HepG2 (cell line): ENCODE data around the gene CHD2. TPM values are rescaled to one million over a fixed set of nuclear protein-coding genes. Genes with fewer than 3 reads are reported as not detected.

Source experiments
- ATAC-seq: fragments of 200-7000 bp; cut with Tn5 transposase; 3 replicates; pipeline ENCODE4 v1.9.1; 2020; ENCODE audit warnings: mild to moderate bottlenecking, moderate library complexity
- BruUV-seq: library from RNA; stranded (reverse); fragments of 400-500 nt; replicated peaks from 2 replicates; lab custom pipeline; 2021; lab: Mats Ljungman, UMichigan
- CTCF ChIA-PET: fragments of 300-600 bp; formaldehyde crosslinking; extraction: SDS; loops from one replicate; lab custom pipeline; 2021; ENCODE audit warnings: low total read pairs, inconsistent platforms, low intra/inter-chr PET ratio; lab: Yijun Ruan, JAX
- POLR2A ChIA-PET: fragments of 350-600 bp; sonication (Branson Sonifier 250); formaldehyde crosslinking; loops from one replicate; lab custom pipeline; 2020; ENCODE audit warnings: antibody characterized with exemption, inconsistent platforms; lab: Yijun Ruan, JAX
- DNase-seq: peaks from one replicate; pipeline ENCODE4 v3.0.0-alpha.2; 2015; ENCODE audit warnings: low spot score
- FAIRE-seq: peaks from 3 replicates; lab custom pipeline; 2011; peaks lifted over from hg19 to GRCh38; lab: Jason Lieb, UNC
- H2AFZ ChIP-seq: one replicate; pipeline ENCODE4 v1.6.1; 2011; ENCODE audit warnings: low read length, inconsistent platforms
- H3K27ac ChIP-seq: fragments of 300-600 bp; 3 replicates; pipeline ENCODE4 v1.8.0; 2011; ENCODE audit warnings: mixed run types, mild to moderate bottlenecking, mixed read lengths, low read length, inconsistent platforms; ENCODE audit not compliant: insufficient read depth; ENCODE audit errors: extremely low read length
- H3K27me3 ChIP-seq, 2 experiments: fragments of 200-600 bp in 1 of 2; 2 replicates in 1 of 2; 3 replicates in 1 of 2; pipeline versions ENCODE4 v1.6.0 to v1.8.0; 2011; ENCODE audit warnings: low read length in 2 of 2, mild to moderate bottlenecking in 2 of 2, moderate library complexity in 2 of 2, inconsistent platforms in 1 of 2; ENCODE audit not compliant: insufficient read depth in 2 of 2, control insufficient read depth in 1 of 2
- H3K36me3 ChIP-seq, 2 experiments: fragments of 200-600 bp in 1 of 2; replicated peaks in 1 of 2; 2 replicates in 1 of 2; 3 replicates in 1 of 2; pipeline versions ENCODE4 v1.5.1 to v1.8.0; 2011; ENCODE audit warnings: low read length in 2 of 2, inconsistent platforms in 1 of 2; ENCODE audit not compliant: insufficient read depth in 2 of 2, control insufficient read depth in 1 of 2
- H3K4me1 ChIP-seq: 2 replicates; pipeline ENCODE4 v1.5.1; 2012; ENCODE audit warnings: low read length, inconsistent platforms; ENCODE audit not compliant: insufficient read depth
- H3K4me2 ChIP-seq: 2 replicates; pipeline ENCODE4 v1.6.0; 2011; ENCODE audit warnings: low read depth, low read length, inconsistent platforms
- H3K4me3 ChIP-seq, 3 experiments: fragments of 200-600 bp in 1 of 3; sonication (generic), shearing (Covaris generic) in 1 of 3; replicated peaks in 1 of 3; 2 replicates each; pipeline ENCODE4 v1.5.1; 2011 to 2016; ENCODE audit warnings: low read length in 3 of 3, inconsistent platforms in 2 of 3, low read depth in 2 of 3, mild to moderate bottlenecking in 2 of 3, control low read depth in 1 of 3, mixed read lengths in 1 of 3; ENCODE audit not compliant: insufficient read depth in 1 of 3
- H3K79me2 ChIP-seq: one replicate; pipeline ENCODE4 v1.6.1; 2011; ENCODE audit warnings: low read length, inconsistent platforms; ENCODE audit not compliant: insufficient read depth
- H3K9ac ChIP-seq: 2 replicates; pipeline ENCODE4 v1.6.0; 2011; ENCODE audit warnings: mild to moderate bottlenecking, low read depth, low read length, inconsistent platforms; ENCODE audit not compliant: insufficient read depth
- H3K9me3 ChIP-seq: 2 replicates; pipeline ENCODE4 v1.5.1; 2012; ENCODE audit warnings: mild to moderate bottlenecking, low read length
- H4K20me1 ChIP-seq: 2 replicates; pipeline ENCODE4 v1.6.0; 2011; ENCODE audit warnings: inconsistent platforms, mild to moderate bottlenecking, low read length, moderate library complexity; ENCODE audit not compliant: insufficient read depth
- IKZF1 ChIP-seq: fragments of 450-650 bp; IDR thresholded peaks from 2 replicates; pipeline ENCODE4 v1.7.1; 2016
- IRF9 ChIP-seq: sonication (generic); formaldehyde crosslinking; IDR thresholded peaks from 2 replicates; pipeline ENCODE4 v1.8.0; 2022; ENCODE audit warnings: missing genetic modification reagents, mild to moderate bottlenecking, borderline replicate concordance
- KMT2A ChIP-seq: sonication (generic); formaldehyde crosslinking; IDR thresholded peaks from 2 replicates; pipeline ENCODE4 v1.4.0; 2020; ENCODE audit warnings: missing genetic modification reagents
- MAZ ChIP-seq, 2 experiments: sonication (generic) in 1 of 2; formaldehyde crosslinking in 1 of 2; IDR thresholded peaks; 2 replicates each; pipeline versions ENCODE4 v1.5.0 to v1.6.1; 2012 to 2020; ENCODE audit warnings: low read depth in 2 of 2, mild to moderate bottlenecking in 2 of 2, borderline replicate concordance in 1 of 2, improper control_type of control experiment in 1 of 2, low read length in 1 of 2, missing genetic modification reagents in 1 of 2, moderate library complexity in 1 of 2
- NCOA1 ChIP-seq: sonication (generic); formaldehyde crosslinking; IDR thresholded peaks from 2 replicates; pipeline ENCODE4 v1.9.0; 2021; ENCODE audit warnings: missing genetic modification reagents
- POGK ChIP-seq: sonication (generic); formaldehyde crosslinking; conservative IDR thresholded peaks from 2 replicates; pipeline ENCODE4 v1.8.0; 2022; ENCODE audit warnings: mild to moderate bottlenecking, moderate library complexity, missing genetic modification reagents
- PRDM4 ChIP-seq: sonication (generic); formaldehyde crosslinking; IDR thresholded peaks from 2 replicates; pipeline ENCODE4 v1.9.0; 2021; ENCODE audit warnings: missing genetic modification reagents, borderline replicate concordance
- SSRP1 ChIP-seq: IDR thresholded peaks from 2 replicates; pipeline ENCODE4 v1.6.1; 2016; ENCODE audit warnings: control low read depth
- TAF1 ChIP-seq: sonication (generic); formaldehyde crosslinking; IDR thresholded peaks from 2 replicates; pipeline ENCODE4 v1.4.0; 2020; ENCODE audit warnings: missing genetic modification reagents
- XBP1 ChIP-seq: sonication (generic); formaldehyde crosslinking; IDR thresholded peaks from 2 replicates; pipeline ENCODE4 v1.5.0; 2020; ENCODE audit warnings: missing genetic modification reagents
- ZBTB7A ChIP-seq: sonication (generic); formaldehyde crosslinking; IDR thresholded peaks from 2 replicates; pipeline ENCODE4 v1.8.0; 2022; ENCODE audit warnings: mild to moderate bottlenecking, missing genetic modification reagents
- ZFYVE20 ChIP-seq: sonication (generic); formaldehyde crosslinking; IDR thresholded peaks from 2 replicates; pipeline ENCODE4 v1.8.0; 2023; ENCODE audit warnings: low read depth, mild to moderate bottlenecking, moderate library complexity, missing genetic modification reagents, borderline replicate concordance
- ZNF12 ChIP-seq: sonication (generic); formaldehyde crosslinking; IDR thresholded peaks from 2 replicates; pipeline ENCODE4 v1.5.0; 2020; ENCODE audit warnings: missing genetic modification reagents
- ZNF230 ChIP-seq: sonication (generic); formaldehyde crosslinking; IDR thresholded peaks from 2 replicates; pipeline ENCODE4 v1.4.0; 2020; ENCODE audit warnings: mild to moderate bottlenecking, missing genetic modification reagents
- ZNF33B ChIP-seq: sonication (generic); formaldehyde crosslinking; IDR thresholded peaks from 2 replicates; pipeline ENCODE4 v1.5.1; 2020; ENCODE audit warnings: mild to moderate bottlenecking, missing genetic modification reagents
- ZNF512 ChIP-seq: sonication (generic); formaldehyde crosslinking; IDR thresholded peaks from 2 replicates; pipeline ENCODE4 v1.4.0; 2020; ENCODE audit warnings: mild to moderate bottlenecking, missing genetic modification reagents
- ZNF7 ChIP-seq: IDR thresholded peaks from 2 replicates; pipeline ENCODE4 v1.6.1; 2016; ENCODE audit warnings: missing biosample characterization, missing genetic modification reagents
- ZNF768 ChIP-seq: sonication (generic); formaldehyde crosslinking; IDR thresholded peaks from 2 replicates; pipeline ENCODE4 v1.4.0; 2020; ENCODE audit warnings: missing genetic modification reagents
- ZNF781 ChIP-seq: sonication (generic); formaldehyde crosslinking; IDR thresholded peaks from 2 replicates; pipeline ENCODE4 v1.5.1; 2020; ENCODE audit warnings: borderline replicate concordance, mild to moderate bottlenecking, missing genetic modification reagents; ENCODE audit errors: not compliant biosample characterization
- in situ Hi-C: cut with HindIII; loops from 2 replicates; pipeline ENCODE4 v1.10.0; 2017; ENCODE audit warnings: low pct_unique_long_range_greater_than_20kb; ENCODE audit not compliant: extremely low pct_ligation_motif_present
- intact Hi-C: fragments of 100-400 bp; cut with micrococcal nuclease; formaldehyde crosslinking; loops from one replicate; pipeline ENCODE4 v1.10.0; 2022; ENCODE audit not compliant: unreplicated experiment
- polyA plus RNA-seq, 8 experiments: library from polyadenylated mRNA; depleted of rRNA in 3 of 8; stranded (reverse) in 7 of 8; unstranded in 1 of 8; fragments of >200 nt; fragmentation: Illumina TruSeq in 4 of 8; extraction: Trizol in 4 of 8; gene quantifications; 2 replicates each; pipeline versions ENCODE4 v1.2.1 to v1.2.3, GENCODE V29; 2011 to 2016; ENCODE audit warnings: low read depth in 4 of 8, missing spikeins in 1 of 8, mixed read lengths in 1 of 8; ENCODE audit not compliant: insufficient read depth in 1 of 8
- total RNA-seq, 5 experiments: library from RNA; depleted of rRNA; stranded (reverse); fragments of >200 nt; fragmentation: Illumina TruSeq; extraction: Trizol; gene quantifications; 2 replicates each; pipeline ENCODE4 v1.2.3, GENCODE V29; 2016; ENCODE audit warnings: low read depth in 1 of 5

Gene CHD2
- total and polyA plus RNA-seq, 2 of the 13 experiments (the other 11 are each of a cell fraction or from before 2014, with no cell fraction given) = 54.0 to 54.1 TPM

- TF ChIP-seq SSRP1 (CRISPR knock-in tag) (no peak), ZNF12 (CRISPR knock-in tag) (no peak), ZNF512 (CRISPR knock-in tag) (no peak), KMT2A (CRISPR knock-in tag) (no peak), ZFYVE20 (CRISPR knock-in tag) (no peak), ZNF230 (CRISPR knock-in tag) (no peak), ZNF7 (CRISPR knock-in tag) (no peak), IRF9 (CRISPR knock-in tag) (no peak), IKZF1 (no peak), ZNF768 (CRISPR knock-in tag) (no peak)
Observed at GRCh38 chr15:92936693-92937092, 36.6 kb downstream of the CHD2 start (continued).

- H3K36me3 ChIP-seq = peaks cover 30 to 90% of the 10 kb centered on the region in 2 experiments
- H3K27me3 ChIP-seq = no peaks in the 10 kb centered on the region
- H3K4me3 ChIP-seq = no peak overlapping the region
- CTCF ChIA-PET = no interaction called here
- intact Hi-C loops (no loop called here), in situ Hi-C loops (no loop called here)
- no peak overlapping the region for H3K4me2 ChIP-seq
- H2AFZ ChIP-seq = no peak overlapping the region
- H4K20me1 ChIP-seq = no peaks in the 10 kb centered on the region
- no peak overlapping the region for H3K9ac ChIP-seq
- FAIRE-seq = no peak
- peaks cover 32% of the 10 kb centered on the region for H3K79me2 ChIP-seq
- no TSS peak for BruUV-seq
- H3K27ac ChIP-seq = no peak overlapping the region
- no peak for ATAC-seq
- no peaks in the 10 kb centered on the region for H3K9me3 ChIP-seq
- peaks cover 32% of the 10 kb centered on the region for H3K4me1 ChIP-seq
- POLR2A ChIA-PET = no interaction called here
- no peak for DNase-seq
- TF ChIP-seq TAF1 (CRISPR knock-in tag) = no peak
- no peak for TF ChIP-seq ZNF781 (CRISPR knock-in tag)
- TF ChIP-seq NCOA1 (CRISPR knock-in tag) = no peak
- TF ChIP-seq MAZ (IDR thresholded peaks at IDR 0.05; ENCODE audit: borderline replicate concordance, low read depth, low read length) = no peak
- no peak for TF ChIP-seq MAZ (CRISPR knock-in tag; IDR thresholded peaks at IDR 0.05; ENCODE audit: low read depth)
- no peak for TF ChIP-seq PRDM4 (CRISPR knock-in tag)
- no peak for TF ChIP-seq ZBTB7A (CRISPR knock-in tag)
- TF ChIP-seq XBP1 = no peak
- TF ChIP-seq POGK (CRISPR knock-in tag) = no peak
- TF ChIP-seq ZNF33B = no peak
Observed at GRCh38 chr15:92937901-92938300, 37.8 kb downstream of the CHD2 start.
